ENCODE measurements around the gene GPR33. TPM values are rescaled to one million over a fixed set of nuclear protein-coding genes. Genes with fewer than 3 reads are reported as not detected.
"Not testable (repeated sequence)": the region's sequence is repeated elsewhere in the genome, so short reads cannot be mapped to it uniquely, and the experiment has no call there.

Gene GPR33
- total RNA-seq, 1 experiment from 2014 or later, result not detected

DNA sequence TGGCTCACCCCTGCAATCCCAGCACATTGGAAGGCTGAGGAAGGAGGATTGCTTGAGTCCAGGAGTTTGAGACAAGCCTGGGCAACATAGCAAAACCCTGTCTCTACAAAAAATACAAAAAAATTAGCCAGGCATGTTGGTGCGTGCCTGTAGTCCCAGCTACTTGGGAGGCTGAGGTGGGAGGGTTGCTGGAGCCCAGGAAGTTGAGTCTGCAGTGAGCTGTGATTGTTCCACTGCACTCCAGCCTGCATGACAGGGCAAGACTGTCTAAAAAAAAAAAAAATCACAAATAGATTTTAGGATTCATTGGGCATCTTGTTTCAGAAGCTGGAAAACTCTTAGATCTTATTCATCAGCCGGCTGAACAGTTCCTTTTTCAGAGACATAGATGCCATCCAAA lies 25.4 kb downstream of the GPR33 start:
- DNase-seq (ENCODE audit: low read depth), result peak; percentile 8

DNA sequence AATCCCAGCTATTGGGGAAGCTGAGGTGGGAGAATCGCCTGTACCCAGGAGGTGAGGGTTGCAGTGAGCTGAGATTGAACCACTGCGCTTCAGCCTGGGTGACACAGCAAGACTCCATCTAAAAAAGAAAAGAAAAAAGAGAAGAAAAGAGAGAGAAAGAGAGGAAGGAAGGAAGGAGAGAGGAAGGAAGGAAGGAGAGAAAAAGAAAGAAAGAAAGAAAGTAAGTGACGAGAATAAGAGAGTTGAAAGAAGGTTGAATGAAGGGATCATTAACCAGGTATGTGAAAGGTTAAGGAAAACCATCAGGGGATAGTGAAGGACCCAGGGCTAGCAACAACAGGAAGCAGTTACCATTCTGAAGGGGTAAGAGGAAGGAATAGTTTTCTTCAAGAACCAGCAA lies 26.3 kb downstream of the GPR33 start:
- no peak for DNase-seq (ENCODE audit: low read depth)

DNA sequence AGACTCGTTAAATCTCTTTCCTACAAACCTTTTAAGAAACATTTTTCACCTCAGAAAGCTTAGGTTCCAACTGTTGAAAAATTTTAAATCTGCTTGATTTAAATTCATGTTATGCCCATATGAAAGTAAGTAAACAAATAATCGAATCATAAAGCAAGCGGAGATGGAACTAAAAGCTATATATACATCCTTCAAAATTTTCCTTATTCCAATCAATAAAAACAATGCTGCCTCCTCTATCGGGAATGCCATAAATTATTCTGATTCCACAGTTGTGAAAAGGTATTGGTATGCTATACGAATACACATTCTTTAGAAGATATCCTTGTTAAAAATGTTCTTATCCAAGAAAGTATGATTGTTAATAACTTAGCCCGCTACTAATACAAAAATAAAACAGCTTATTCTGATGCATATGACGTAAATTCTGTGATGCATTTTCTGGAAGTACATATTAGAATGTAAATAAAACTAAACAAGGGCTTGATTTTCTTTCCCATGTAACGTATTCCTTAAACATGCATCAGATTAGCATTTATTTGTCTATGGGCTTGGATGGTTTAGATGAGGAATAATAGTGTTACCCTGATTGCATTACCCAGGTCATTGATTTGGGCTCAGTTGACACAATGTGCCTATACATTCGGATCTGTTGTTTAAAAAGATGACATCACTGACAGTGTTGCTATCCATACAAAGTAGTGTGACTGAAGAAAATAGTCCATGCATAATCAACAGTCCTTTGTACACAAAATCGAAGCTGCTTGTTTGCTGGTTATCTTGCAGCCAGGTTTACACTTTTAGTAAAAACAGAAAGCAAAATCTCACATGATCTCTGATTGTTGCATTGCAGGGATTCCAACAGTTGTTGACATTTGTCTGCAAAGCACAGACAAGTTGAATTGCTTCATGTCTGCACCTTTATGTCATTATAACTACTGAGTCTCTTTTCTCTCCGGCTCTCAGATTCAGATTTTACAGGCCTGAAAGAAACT lies 29.9 kb downstream of the GPR33 start:
- DNase-seq (ENCODE audit: low read depth), result no peak

GRCh38 chr14:31456841-31457664 lies 30.8 kb downstream of the GPR33 start, which contains the start of gene DTD2:
TSS of gene DTD2 (minus strand) at chr14:31457506. CDS start at chr14:31457393, 113 bp downstream.
- peak; percentile 93 for DNase-seq (ENCODE audit: low read depth)

DNA sequence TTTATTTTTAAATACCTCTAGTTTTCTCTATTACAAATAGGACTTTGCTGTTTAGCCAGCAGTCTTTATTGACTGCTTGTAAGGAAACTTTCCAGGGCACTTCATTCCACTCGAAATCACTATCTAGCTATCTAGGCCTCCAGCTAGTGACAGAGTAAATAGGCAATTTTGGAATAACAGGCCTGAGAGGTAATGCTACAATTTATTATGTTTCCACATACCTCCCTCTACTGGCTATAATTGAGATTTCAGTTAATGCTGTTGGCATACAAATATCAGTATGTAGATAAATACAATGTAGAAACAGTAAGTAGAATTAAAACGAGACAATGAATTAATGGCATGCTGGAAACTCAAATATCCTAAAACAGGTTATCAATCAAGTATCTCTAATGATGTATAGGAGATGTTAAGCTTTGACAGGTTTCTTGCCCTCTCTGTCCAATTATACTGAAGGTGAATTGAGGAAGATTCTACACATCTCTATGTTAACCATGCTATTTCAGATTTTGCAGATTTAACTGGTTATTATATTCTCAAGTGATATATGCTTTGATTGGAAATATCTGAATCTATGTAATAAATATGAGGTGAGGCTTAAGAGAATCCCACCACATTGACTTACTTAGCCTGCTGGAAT lies 37.7 kb downstream of the GPR33 start:
- peak; percentile 28 for DNase-seq (ENCODE audit: low read depth)

- DNase-seq (ENCODE audit: low read depth), result no peak
Observed at GRCh38 chr14:31449136-31449535, 38.7 kb downstream of the GPR33 start.

GRCh38 chr14:31445703-31446102 lies 42.1 kb downstream of the GPR33 start:
- no peak for DNase-seq (ENCODE audit: low read depth)

DNA sequence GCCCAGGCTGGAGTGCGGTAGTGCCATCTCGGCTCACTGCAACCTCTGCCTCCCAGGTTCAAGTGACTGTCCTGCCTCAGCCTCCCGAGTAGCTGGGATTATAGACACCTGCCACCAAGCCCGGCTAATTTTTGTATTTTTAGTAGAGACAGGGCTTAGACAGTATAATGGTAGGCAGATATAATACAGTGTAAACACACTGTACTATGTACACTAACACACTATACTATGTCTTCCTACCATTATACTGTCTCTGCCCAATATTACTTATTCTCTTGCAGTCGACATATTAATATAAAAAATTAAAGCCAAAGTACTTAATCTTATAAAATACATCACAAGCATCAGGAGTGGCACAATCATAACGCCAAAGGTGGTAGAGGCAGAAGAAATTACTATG lies 45.6 kb downstream of the GPR33 start:
- no peak for DNase-seq (ENCODE audit: low read depth)

- DNase-seq (ENCODE audit: low read depth), result no peak
Observed at GRCh38 chr14:31441273-31442111, 46.3 kb downstream of the GPR33 start.

DNA sequence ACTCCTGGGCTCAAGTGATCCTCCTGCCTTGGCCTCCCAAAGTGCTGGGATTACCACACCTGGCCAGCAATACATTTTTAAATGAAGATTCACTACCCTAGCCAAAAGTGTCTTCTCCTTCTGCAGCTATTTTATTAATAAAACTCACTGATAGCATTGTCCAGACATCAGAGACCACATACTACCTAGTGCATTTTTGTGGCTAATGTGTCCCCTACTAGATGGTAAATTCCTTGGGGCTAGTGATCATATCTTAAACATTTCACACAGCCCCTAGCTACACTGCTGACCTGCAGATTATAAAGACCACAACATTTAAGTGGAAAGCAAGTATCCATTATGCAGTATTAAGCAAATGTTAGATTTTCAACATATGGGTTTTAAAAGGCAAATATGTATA lies 47.6 kb downstream of the GPR33 start:
- no peak for DNase-seq (ENCODE audit: low read depth)

DNA sequence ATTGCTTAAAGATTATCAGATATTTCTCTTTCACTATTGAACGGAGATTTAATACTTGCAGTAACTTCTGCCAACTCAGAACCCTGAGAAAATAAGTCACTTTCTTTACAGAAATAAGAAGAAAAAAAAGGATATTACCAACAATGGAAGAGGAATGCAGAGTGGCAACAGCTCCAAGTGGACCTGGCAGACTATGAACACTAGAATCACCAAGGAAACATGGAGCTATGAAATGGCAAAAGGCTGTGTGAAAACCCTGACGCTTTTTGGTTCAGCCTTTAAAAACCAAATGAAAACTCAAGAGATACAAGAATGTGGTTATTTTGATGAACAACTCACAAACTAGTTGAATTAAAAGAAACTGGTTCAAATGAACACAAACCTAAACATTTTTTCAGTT lies 48.3 kb downstream of the GPR33 start:
- DNase-seq (ENCODE audit: low read depth), result no peak

GRCh38 chr14:31437045-31437691 lies 50.7 kb downstream of the GPR33 start:
- not testable (repeated sequence) for DNase-seq (ENCODE audit: low read depth)

DNA sequence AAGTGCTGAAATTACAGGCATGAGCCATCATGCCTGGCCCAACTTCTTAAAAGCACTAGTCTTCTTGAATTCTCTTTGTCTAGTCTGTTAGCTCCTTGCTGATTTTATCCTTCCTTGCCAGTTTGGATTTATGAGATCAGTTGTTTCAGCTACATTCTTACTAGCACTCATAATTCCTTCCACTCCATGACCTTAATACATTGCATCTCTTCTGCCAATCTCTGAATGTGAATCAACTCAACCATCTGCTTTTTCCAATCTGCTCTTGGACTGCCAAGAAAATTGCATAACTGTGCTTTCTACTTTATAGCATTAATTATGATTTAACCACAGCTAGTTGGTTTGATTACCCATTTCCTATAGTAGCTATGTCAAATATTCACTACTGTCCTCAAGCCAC lies 52.6 kb downstream of the GPR33 start:
- DNase-seq (ENCODE audit: low read depth), result no peak

Other genes starting within 250 kb of the GPR33 start
- gene HEATR5A, start 67.5 kb downstream of the GPR33 start, total RNA-seq (2014; rRNA removed; shearing (Covaris generic)), result 9.9 and 13.2 TPM in 2 replicates
- gene DTD2, start 30.5 kb downstream of the GPR33 start, total RNA-seq (2014; rRNA removed; shearing (Covaris generic)), result 34.2 and 49.8 TPM in 2 replicates
- 7.1 and 9.9 TPM in 2 replicates for gene NUBPL, start 73.4 kb upstream of the GPR33 start, total RNA-seq (2014; rRNA removed; shearing (Covaris generic))

Measured in HT1080 (cell line).